22Rv1 (cell line): ENCODE data around the gene SDK1.

Experiments used
- CTCF ChIP-seq: fragments of 450-650 bp; IDR thresholded peaks from 2 replicates; pipeline ENCODE4 v1.5.1; 2017; ENCODE audit warnings: mild to moderate bottlenecking
- ZFX ChIP-seq: fragments of 450-650 bp; IDR thresholded peaks from 2 replicates; pipeline ENCODE4 v1.6.1; 2017; ENCODE audit warnings: antibody characterized with exemption, borderline replicate concordance

- no peak for TF ChIP-seq CTCF
- no peak for TF ChIP-seq ZFX
Observed at GRCh38 chr7:3327655-3328054, 26.6 kb downstream of the SDK1 start.
